SIG-M5 treated with dmso at 0.1 percent for 504 hours (cell line): ENCODE data around the gene TAOK3.

Experiments
- DNase-seq: peaks from one replicate; lab custom pipeline; 2025; ENCODE audit not compliant: unreplicated experiment; lab: John Stamatoyannopoulos, UW

TAOK3 gene

DNA sequence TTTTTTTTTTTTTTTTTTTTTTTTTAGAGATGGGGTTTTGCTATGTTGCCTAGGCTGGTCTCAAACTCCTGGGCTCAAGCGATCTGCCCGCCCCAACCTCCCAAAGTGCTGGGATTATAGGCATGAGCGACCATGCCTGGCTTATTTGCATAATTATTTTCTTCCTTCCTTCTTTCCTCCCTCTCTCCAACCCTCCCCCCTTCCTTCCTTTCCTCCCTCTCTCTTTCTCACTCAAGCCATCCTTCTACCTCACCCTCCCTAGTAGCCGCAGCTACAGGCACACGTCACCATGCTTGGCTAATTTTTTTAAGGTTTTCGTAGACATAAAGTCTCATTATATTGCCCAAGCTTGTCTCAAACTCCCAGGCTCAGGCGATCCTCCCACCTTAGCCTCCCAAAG is 152.9 kb downstream of the TAOK3 start:
- DNase-seq: no peak

DNA sequence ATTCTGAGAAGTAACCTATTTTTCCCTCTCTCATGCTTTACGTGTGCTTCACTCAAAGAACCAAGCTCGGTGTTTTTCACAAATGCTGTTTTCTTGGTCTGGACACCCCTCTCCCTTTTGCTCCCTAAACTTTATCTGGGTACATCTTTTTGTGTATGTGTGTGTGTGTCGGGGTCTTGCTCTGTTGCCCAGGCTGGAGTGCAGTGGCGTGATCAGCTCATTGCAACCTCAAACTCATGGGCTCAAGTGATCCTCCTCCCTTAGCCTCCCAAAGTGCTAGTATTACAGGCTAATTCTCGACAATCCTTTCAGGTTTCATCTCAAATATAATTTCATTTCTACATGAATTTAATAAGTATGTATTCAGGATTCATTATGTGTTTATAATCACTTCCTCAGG is 153.6 kb downstream of the TAOK3 start:
- DNase-seq: no peak

DNA sequence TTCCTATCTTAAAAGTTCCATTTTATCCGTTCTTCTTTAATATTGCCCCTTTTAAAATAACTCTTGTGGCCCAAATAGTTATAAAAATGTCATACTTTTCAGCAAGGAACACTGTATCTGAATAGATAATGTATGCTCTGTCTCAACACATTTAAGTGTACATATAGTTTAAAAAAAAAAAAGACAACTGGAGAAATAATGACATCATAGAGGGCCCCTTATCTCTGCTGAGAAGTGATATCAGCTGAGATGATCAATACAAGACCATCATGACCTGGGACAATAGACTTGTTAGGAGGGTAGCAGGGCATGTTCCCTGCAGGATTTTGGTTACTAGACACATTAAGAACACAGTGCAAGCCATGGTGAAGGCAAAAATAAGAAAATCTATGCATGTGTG is 159.3 kb downstream of the TAOK3 start:
- no peak for DNase-seq

DNA sequence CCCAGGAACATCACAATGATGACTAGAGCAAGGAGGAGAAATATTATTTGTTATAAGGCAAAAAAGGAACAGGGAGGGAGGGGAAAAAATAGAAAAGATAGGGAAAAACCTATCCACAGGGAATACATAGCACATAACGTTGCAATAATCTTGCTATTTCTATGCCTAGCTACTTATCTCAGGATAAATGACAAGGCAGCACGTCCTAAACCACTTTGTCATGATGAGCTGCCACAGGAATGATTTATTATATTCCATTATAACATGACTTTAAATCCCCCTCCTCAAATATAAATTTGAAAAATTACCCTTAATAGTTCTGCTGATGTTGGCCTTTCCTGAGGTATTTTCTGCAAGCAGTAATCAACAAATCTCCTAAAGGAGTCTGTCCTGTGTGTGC is 160.1 kb downstream of the TAOK3 start:
- DNase-seq: no peak

DNA sequence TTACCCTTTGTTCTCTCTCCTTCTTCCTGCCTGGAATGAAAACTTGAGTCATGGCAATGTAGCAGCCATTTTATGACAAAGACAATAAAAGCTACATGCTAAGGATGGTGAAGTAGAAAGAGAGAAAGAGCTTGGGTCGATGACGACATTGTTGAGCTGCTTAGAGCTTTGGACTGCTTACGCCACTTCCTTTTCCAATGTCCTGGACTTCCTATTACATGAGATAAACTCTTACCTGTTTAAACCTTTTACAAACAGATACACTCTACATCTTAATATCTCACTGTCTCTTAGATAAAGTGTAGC is 166.6 kb downstream of the TAOK3 start:
- peak; percentile 28 for DNase-seq

DNA sequence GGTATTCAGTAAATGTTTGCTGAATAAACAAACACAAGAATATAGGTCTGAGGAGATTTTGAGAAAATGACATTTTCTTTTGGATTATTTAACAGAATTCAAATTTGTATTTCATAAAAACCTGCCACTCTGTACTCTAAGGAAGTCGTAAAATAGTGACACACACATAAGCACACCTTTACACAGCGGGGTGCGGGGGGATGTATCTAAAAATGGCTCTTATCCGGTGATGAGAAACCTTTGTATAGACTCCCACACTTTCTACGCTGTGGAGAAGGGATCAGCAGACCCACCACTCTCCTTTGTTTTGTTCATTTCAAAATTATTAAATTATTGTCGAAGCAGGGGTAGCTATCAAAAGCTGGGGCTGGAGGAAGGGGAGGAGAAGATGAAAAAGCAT is 178.7 kb downstream of the TAOK3 start:
- no peak for DNase-seq

DNA sequence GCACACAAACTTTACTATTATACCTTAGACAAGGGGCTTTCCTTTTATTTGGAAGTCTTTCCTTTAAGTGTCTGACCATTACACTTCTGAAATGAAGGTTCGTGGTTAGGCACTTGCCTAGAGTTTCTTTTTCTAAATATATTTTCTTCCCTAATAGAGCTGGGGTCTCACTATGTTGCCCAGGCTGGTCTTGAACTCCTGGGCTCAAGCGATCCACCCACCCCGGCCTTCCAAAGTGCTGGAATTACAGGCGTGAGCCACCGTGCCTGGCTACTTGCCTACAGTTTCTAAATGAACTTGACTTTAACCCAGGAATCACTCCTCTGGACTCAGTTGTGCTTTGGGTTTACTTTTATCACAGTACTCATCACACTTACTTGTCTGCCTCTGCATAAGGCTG is 179.2 kb downstream of the TAOK3 start:
- no peak for DNase-seq

DNA sequence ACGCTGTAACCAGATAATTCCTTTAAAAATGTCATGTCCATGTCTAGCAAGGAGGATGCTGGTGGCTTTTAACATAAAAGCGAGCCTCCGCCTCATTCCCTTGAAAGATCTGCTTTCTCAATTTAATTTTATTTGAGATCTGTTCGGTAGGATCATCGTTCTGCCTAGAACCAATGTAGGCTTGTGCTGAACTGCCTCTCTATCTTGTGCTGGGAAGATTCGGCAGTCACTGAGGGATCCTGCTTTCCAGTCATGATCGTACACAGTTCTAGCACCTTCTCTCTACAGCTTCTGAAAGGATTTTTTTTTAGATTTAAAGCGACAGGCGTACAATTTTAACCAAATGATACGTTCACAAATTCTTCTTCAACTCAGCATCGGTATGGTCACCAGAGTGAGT is 182.4 kb downstream of the TAOK3 start:
- DNase-seq: no peak

DNA sequence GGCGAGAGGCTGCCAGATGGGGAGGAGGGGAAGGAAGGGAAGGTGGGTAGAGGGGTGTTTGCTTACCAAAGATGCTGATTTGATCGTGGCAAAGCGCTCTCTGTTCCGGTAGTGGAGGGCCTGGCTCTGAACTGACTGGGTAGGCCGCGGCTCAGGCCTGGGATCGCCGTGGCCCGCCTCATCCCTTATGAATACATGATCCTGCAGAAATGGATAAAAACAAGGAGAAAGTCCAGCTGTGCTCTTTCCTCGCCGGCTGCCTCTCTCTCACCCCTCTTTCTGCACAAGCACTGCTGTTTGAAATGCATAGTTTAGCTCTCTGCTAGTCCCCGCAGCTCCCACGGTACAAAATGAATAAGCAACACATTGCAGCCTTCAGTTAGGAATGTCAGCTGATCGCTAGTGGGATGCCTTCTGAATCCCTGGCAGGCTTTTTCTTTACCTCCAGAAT is 182.9 kb downstream of the TAOK3 start:
- no peak for DNase-seq

DNA sequence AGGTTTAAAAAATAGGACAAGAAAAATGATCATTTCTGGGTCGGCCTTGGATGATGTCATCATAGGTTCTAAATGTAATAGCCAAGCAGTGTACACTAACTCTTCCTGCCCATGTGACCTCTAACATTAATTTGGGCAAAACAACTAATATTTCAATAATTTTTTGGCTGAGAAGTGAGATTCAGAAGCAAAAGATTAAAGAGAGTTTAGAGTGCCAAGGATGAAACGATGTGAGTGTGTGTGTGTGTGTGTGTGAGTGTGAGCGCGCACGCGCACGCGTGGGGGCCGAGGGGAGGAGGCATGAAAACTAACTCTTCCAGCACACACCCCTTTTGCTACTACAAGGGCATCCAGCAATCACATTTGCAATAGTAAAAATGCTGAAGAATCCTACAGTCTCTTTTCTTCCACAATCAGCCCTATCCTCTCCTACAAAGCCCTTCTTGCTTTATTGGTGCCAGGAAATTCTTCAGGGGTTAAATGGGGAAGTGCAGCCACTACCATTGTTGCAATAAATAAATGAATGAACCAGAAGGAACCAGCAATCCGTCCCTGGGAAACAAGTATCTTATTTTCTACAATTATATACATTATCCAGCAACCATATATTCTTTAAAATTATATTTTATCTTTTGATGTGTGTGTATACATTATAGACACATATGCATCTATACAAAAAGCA is 183.9 kb downstream of the TAOK3 start:
- DNase-seq: peak; percentile 16

DNA sequence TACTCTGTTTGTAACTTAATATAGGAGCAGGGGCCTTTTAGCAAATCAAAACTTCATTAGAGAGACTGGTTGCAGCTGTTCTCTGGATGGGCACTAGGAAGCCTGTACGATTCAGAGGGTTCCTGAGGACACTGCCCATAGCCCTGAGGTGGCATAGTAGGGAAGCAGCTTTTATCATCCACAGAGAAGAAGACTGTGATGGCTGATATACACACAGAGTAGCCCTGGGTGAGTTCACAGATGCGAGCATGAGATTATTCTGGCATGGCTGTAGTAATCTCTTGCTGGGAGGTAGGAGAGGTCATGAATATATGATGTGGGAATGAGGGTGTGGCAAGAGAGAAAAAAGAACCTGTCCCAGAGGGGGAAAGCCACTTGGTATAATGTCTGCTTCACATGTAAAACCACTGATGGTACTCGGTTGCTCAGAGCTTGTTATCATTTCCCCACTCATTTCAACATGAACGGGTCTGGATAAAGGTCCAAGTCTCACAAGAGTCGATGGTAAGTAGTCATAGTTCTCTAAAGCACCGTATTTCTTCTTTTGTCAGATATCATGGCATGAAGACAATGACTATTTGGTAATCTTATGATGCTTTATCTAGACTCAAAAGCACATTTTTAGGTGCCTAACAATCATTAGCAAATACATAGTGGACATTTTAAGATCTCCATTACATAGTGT is 184.8 kb downstream of the TAOK3 start:
- no peak for DNase-seq

DNA sequence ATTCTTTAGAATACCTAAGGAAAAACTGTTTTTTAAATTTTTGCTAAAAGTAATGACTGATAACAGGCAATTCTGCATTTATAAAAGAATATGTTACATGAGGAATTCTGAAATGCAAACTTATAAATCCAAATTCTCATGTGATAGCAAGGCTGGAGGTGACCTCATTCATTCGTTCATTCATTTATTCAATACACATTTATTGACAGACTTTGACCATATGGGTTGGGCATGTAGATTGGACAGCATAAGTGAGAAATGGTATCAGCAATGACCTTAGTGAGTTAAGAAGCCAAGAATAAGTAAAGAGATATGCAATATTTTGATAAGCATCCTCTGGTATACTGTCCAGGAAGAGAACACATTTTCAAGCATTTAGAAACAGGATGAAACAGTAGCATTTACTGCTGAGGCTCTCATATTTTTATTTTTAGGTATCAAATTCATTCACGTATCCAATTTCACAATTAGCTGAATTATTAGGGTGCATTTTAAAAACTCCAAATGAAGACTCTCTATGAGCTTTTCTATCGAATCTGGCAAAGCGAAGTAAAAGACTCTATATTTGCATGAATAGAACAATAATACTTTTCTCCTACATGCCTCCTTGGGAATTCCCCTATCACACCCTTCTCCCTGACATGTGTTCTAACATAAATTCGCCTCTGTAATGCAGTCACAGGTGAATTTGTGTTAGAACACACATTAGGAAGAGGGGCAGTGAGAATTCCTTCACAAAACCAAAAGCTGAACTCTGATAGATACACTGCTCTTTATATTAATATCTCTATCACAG is 186.9 kb downstream of the TAOK3 start:
- DNase-seq: no peak

DNA sequence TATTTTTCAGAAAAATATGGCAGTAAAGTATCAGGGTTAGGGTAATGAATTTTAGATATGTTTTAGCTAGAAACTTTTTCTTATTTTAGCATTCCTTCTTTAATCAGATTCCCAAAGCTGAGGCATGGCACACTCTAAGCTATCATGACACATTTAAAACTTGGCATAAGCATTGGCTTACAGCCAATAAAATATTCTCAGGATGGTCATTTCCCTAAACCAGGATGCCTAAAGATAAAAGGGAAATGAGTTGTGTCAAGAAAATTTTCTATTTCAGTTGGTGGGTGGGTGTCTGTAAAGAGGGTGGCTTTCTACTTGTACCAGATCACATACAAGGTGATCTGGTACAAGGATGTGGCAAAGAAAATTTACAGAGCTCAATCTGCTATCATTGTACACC is 189.0 kb downstream of the TAOK3 start:
- DNase-seq: no peak

DNA sequence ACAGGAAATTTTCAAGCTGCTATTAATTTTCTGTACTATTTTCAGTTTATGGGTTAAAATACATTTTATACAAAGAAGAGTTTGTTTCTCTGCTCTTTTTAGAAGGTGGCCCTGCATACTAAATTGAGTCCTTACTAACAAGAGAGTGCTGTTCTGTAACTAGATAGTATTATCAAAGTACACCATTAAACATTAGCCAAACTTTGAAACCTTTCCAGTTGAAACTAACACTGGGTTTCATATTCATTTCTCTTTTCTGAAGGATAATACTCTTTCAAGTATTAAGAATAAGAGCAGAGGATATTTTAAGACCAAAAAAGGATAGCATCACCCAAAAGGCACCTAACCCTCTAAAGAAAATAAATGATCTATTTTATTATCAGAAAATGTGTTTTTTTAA is 189.6 kb downstream of the TAOK3 start:
- no peak for DNase-seq

DNA sequence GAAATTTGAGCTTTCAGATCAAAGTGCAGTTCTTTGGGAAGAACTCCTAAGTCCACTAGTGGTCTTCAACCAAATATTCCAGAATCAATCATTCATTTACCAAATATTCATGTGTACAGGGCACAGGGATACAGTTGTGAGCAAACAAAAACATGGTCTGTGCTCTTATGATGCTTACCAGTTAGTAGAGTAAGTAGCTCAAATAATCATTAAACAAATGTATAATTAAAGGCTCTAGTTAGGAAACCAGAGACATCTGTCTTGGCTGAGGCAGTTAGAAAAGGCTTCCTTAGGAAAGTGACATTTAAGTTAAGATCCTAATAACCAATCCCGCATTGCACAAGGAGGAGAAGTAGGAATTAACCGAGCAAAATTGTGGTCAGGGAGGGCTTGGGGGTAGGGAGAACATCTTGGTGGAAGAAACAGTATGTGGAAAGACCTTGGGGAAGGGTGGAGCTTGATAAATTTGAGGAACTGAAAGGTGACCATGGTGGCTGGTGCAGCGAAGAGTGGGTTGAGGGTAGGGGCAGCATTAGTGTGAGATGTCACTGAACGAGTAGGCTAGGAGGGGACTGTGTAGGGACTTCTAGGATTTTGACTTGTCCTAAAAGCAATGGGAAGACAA is 196.8 kb downstream of the TAOK3 start:
- peak; percentile 98 for DNase-seq

DNA sequence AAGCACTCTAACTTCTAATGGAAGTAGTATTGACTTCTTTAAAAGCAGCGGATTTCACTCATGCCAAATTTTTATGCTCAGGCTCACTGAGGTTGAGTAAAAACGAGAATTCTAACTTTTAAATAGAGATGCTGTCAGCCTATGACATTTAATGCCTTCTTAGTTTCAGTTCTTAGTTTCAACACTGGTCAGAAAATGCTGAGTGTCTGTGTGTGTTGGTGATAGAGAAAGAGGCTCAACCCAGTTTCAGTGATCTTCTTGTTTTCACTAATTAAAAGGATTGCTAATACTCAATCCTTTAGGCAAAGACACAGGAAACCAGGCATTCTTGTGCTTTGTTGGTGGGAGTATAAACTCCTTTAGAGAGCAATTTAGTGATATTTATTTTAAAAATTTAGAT is 205.8 kb downstream of the TAOK3 start:
- DNase-seq: peak; percentile 22

DNA sequence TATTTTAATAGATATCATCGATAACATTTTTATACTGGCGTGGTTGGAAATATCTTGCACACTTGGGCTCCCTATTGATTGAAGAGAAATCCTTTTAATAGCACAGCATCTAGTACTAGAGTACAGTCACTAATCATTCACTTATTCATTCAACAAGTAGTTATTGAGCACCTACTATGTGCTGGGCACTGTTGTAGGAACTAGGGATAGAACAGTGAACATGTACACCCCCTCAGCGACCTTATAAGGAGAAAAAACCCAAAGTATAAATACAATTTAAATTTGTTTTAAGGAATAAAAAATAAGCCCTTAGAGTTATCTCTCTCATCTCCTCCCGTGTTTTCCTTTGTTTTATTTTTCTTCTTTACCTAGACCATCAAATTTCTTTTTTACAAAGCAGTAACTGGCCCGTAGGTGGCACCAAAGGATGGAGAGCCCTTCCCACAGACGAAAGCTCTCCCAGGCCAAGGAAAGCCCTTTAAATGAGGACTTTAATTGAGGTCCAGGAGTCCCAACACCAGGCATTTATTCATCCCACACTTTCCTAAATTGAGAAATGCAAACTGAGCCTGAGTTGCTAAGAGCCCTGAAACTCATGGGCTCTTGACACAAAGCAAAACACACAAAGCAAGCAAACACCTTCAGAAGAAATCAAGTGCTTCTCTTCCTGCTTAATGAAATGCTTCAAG is 207.8 kb downstream of the TAOK3 start:
- peak; percentile 19 for DNase-seq

DNA sequence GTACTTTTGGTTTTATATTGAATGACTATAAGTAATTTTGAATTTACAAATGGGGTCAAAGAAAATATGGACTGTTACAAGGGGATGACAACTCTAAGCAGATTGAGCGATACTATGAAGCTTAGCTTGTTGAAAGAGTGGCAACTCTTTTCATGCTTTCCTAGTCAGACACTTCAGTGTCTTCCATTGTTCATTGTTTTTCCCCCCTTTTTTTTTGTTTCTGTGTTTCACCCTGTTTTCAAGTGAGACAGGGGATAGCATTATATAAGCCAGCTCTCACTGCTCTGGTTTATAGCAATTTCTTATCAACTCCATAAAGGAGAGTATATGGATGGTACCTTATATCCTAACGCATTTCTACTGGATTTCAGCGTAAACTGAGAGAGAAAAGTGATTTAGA is 212.2 kb downstream of the TAOK3 start:
- DNase-seq: no peak

DNA sequence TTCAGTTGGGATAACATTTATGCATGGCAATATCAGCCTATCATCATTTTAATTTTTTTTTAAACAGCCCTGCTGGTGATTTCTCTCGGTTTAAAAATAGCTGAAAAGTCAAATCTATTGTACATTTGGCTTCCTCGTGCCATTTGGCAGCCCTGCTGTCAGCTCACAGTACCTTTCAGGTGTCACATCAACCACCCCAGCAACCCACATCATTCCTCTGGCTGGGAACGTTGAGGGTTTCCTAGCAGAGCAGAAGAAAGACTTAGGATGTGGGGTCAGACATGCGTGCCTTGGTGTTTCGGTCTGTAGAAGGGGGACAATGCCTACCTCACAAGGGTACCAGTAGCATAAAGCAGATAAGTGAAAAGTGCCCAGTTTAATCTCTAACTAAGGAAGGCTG is 221.0 kb downstream of the TAOK3 start:
- DNase-seq: no peak

DNA sequence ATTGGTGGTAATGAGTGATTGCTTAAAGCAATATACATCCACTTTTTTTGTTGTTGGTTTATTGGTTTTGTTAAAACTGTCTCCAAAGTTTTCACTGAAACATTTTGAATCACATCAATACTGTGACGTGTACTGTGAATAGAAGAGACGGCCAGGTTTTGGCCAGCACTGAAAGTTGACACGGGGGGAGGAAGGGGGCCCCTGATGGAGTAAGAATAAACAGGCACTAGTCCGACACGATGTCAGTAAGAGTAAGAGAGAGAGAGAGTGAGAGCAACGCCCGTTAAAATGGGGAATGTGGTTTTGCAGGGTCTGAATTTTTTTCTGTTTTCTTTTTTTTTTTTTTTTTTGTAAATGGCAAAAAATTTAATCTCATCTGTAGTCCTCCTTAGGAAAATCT is 222.1 kb downstream of the TAOK3 start:
- DNase-seq: no peak

DNA sequence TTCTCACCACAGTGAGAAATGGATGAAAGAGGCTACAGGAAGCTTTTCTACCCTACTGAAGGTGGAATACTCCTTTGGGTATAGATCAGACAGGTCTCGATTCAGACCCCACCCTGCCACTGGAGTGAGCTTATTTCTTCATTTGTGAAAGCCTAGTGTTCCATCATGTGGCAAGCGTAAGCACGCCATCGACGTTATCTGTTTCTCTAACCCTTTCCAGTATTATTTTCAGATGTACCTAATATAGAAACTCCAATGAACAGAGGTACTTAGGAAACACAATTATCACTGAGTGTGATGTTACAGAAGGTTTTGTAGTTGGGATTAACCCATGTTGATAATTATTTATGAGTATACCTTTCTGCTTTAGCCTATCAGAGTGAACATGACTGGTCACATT is 224.4 kb downstream of the TAOK3 start:
- no peak for DNase-seq
